ENCODE results near the gene FOXE3.
"Not testable (repeated sequence)": the region's sequence is repeated elsewhere in the genome, so short reads cannot be mapped to it uniquely, and the experiment has no call there.

DNA sequence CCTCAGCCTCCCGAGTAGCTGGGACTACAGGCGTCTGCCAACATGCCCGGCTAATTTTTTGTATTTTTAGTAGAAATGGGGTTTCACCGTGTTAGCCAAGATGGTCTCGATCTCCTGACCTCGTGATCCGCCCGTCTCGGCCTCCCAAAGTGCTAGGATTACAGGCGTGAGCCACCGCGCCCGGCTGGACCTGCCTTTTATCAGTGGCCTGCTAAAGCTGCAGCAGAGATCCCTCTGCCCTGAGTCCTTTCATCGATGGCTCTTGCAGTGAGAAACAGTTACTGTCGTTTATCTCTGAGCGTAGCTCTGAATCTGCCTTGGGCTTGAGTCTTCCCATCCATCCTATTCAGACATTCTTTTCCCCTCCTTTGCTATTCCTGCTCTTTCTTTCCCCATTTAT, 41.5 kb downstream of the FOXE3 start:
- TF ChIP-seq, protein P1, sequence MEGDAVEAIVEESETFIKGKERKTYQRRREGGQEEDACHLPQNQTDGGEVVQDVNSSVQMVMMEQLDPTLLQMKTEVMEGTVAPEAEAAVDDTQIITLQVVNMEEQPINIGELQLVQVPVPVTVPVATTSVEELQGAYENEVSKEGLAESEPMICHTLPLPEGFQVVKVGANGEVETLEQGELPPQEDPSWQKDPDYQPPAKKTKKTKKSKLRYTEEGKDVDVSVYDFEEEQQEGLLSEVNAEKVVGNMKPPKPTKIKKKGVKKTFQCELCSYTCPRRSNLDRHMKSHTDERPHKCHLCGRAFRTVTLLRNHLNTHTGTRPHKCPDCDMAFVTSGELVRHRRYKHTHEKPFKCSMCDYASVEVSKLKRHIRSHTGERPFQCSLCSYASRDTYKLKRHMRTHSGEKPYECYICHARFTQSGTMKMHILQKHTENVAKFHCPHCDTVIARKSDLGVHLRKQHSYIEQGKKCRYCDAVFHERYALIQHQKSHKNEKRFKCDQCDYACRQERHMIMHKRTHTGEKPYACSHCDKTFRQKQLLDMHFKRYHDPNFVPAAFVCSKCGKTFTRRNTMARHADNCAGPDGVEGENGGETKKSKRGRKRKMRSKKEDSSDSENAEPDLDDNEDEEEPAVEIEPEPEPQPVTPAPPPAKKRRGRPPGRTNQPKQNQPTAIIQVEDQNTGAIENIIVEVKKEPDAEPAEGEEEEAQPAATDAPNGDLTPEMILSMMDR (IDR thresholded peaks at IDR 0.05) = not testable (repeated sequence)
- not testable (repeated sequence) for TF ChIP-seq POLR2A (IDR thresholded peaks at IDR 0.05; ENCODE audit: low read depth); POLR2AphosphoS5 (IDR thresholded peaks at IDR 0.05); EP300 (IDR thresholded peaks at IDR 0.05)

All from esophagus muscularis mucosa (tissue), 4 donors.